ENCODE data around the gene CYP17A1.

Gene CYP17A1

GRCh38 chr10:102837230-102837721, at the start of gene CYP17A1:
Gene CYP17A1 (minus strand): TSS chr10:102837413. CDS start chr10:102837361, 52 bp downstream.
- no peaks in the 10 kb centered on the region for H3K4me1 ChIP-seq (ENCODE audit: control insufficient read depth, insufficient read depth, low read length)
- no peaks in the 10 kb centered on the region for H3K36me3 ChIP-seq (ENCODE audit: control insufficient read depth, insufficient read depth, low read length)
- H3K27me3 ChIP-seq (ENCODE audit: control insufficient read depth, insufficient read depth, low read length), result no peaks in the 10 kb centered on the region
- no peak within 1 kb of the TSS for H3K9ac ChIP-seq (ENCODE audit: low read length)
- no peak within 1 kb of the TSS for H3K4me3 ChIP-seq (ENCODE audit: low read length)
- H3K27ac ChIP-seq (ENCODE audit: low read depth, low read length), result no peak within 1 kb of the TSS

- H3K36me3 ChIP-seq (ENCODE audit: control insufficient read depth, insufficient read depth, low read length), result no peaks in the 10 kb centered on the region
- no peak overlapping the region for H3K9ac ChIP-seq (ENCODE audit: low read length)
- no peaks in the 10 kb centered on the region for H3K27me3 ChIP-seq (ENCODE audit: control insufficient read depth, insufficient read depth, low read length)
- H3K4me3 ChIP-seq (ENCODE audit: low read length), result no peak overlapping the region
- no peak overlapping the region for H3K27ac ChIP-seq (ENCODE audit: low read depth, low read length)
- no peaks in the 10 kb centered on the region for H3K4me1 ChIP-seq (ENCODE audit: control insufficient read depth, insufficient read depth, low read length)
Observed at GRCh38 chr10:102880256-102880655, 43.0 kb upstream of the CYP17A1 start.

GRCh38 chr10:102878629-102879028, 41.4 kb upstream of the CYP17A1 start:
- Histone ChIP-seq H3K27me3 (ENCODE audit: control insufficient read depth, insufficient read depth, low read length) (no peaks in the 10 kb centered on the region), H3K9ac (ENCODE audit: low read length) (no peak overlapping the region), H3K4me1 (ENCODE audit: control insufficient read depth, insufficient read depth, low read length) (no peaks in the 10 kb centered on the region), H3K4me3 (ENCODE audit: low read length) (no peak overlapping the region), H3K27ac (ENCODE audit: low read depth, low read length) (no peak overlapping the region), H3K36me3 (ENCODE audit: control insufficient read depth, insufficient read depth, low read length) (no peaks in the 10 kb centered on the region)

GRCh38 chr10:102876747-102877153, 39.5 kb upstream of the CYP17A1 start:
- H3K27ac ChIP-seq (ENCODE audit: low read depth, low read length), result no peak overlapping the region
- no peaks in the 10 kb centered on the region for H3K27me3 ChIP-seq (ENCODE audit: control insufficient read depth, insufficient read depth, low read length)
- no peak overlapping the region for H3K9ac ChIP-seq (ENCODE audit: low read length)
- no peaks in the 10 kb centered on the region for H3K4me1 ChIP-seq (ENCODE audit: control insufficient read depth, insufficient read depth, low read length)
- no peak overlapping the region for H3K4me3 ChIP-seq (ENCODE audit: low read length)
- no peaks in the 10 kb centered on the region for H3K36me3 ChIP-seq (ENCODE audit: control insufficient read depth, insufficient read depth, low read length)

GRCh38 chr10:102872163-102872562, 35.0 kb upstream of the CYP17A1 start:
- Histone ChIP-seq H3K4me1 (ENCODE audit: control insufficient read depth, insufficient read depth, low read length) (no peaks in the 10 kb centered on the region), H3K36me3 (ENCODE audit: control insufficient read depth, insufficient read depth, low read length) (no peaks in the 10 kb centered on the region), H3K27me3 (ENCODE audit: control insufficient read depth, insufficient read depth, low read length) (no peaks in the 10 kb centered on the region), H3K4me3 (ENCODE audit: low read length) (no peak overlapping the region), H3K9ac (ENCODE audit: low read length) (no peak overlapping the region), H3K27ac (ENCODE audit: low read depth, low read length) (no peak overlapping the region)

- Histone ChIP-seq H3K27ac (ENCODE audit: low read depth, low read length) (no peak overlapping the region), H3K27me3 (ENCODE audit: control insufficient read depth, insufficient read depth, low read length) (no peaks in the 10 kb centered on the region), H3K4me3 (ENCODE audit: low read length) (peak overlapping the region; percentile 82), H3K4me1 (ENCODE audit: control insufficient read depth, insufficient read depth, low read length) (no peaks in the 10 kb centered on the region), H3K36me3 (ENCODE audit: control insufficient read depth, insufficient read depth, low read length) (no peaks in the 10 kb centered on the region), H3K9ac (ENCODE audit: low read length) (no peak overlapping the region)
Observed at GRCh38 chr10:102870221-102870620, 33.0 kb upstream of the CYP17A1 start.

GRCh38 chr10:102869258-102870198, 32.3 kb upstream of the CYP17A1 start, which contains the start of gene AS3MT:
Gene AS3MT (plus strand): TSS chr10:102869470. CDS start chr10:102869593, 123 bp downstream.
- no peaks in the 10 kb centered on the region for H3K4me1 ChIP-seq (ENCODE audit: control insufficient read depth, insufficient read depth, low read length)
- H3K4me3 ChIP-seq (ENCODE audit: low read length), result peak within 1 kb of the TSS; percentile 82
- H3K36me3 ChIP-seq (ENCODE audit: control insufficient read depth, insufficient read depth, low read length), result no peaks in the 10 kb centered on the region
- no peaks in the 10 kb centered on the region for H3K27me3 ChIP-seq (ENCODE audit: control insufficient read depth, insufficient read depth, low read length)
- H3K27ac ChIP-seq (ENCODE audit: low read depth, low read length), result no peak within 1 kb of the TSS
- peak within 1 kb of the TSS; percentile 33 for H3K9ac ChIP-seq (ENCODE audit: low read length)

- no peaks in the 10 kb centered on the region for H3K36me3 ChIP-seq (ENCODE audit: control insufficient read depth, insufficient read depth, low read length)
- H3K9ac ChIP-seq (ENCODE audit: low read length), result peak overlapping the region; percentile 33
- H3K27me3 ChIP-seq (ENCODE audit: control insufficient read depth, insufficient read depth, low read length), result no peaks in the 10 kb centered on the region
- no peak overlapping the region for H3K27ac ChIP-seq (ENCODE audit: low read depth, low read length)
- peak overlapping the region; percentile 66 for H3K4me3 ChIP-seq (ENCODE audit: low read length)
- H3K4me1 ChIP-seq (ENCODE audit: control insufficient read depth, insufficient read depth, low read length), result no peaks in the 10 kb centered on the region
Observed at GRCh38 chr10:102868911-102869257, 31.7 kb upstream of the CYP17A1 start.

GRCh38 chr10:102865620-102866019, 28.4 kb upstream of the CYP17A1 start:
- Histone ChIP-seq H3K9ac (ENCODE audit: low read length) (no peak overlapping the region), H3K4me1 (ENCODE audit: control insufficient read depth, insufficient read depth, low read length) (no peaks in the 10 kb centered on the region), H3K36me3 (ENCODE audit: control insufficient read depth, insufficient read depth, low read length) (no peaks in the 10 kb centered on the region), H3K4me3 (ENCODE audit: low read length) (no peak overlapping the region), H3K27ac (ENCODE audit: low read depth, low read length) (no peak overlapping the region), H3K27me3 (ENCODE audit: control insufficient read depth, insufficient read depth, low read length) (no peaks in the 10 kb centered on the region)

- H3K27ac ChIP-seq (ENCODE audit: low read depth, low read length), result no peak overlapping the region
Observed at GRCh38 chr10:102863660-102864059, 26.4 kb upstream of the CYP17A1 start.

GRCh38 chr10:102859911-102860310, 22.7 kb upstream of the CYP17A1 start:
- Histone ChIP-seq H3K4me1 (ENCODE audit: control insufficient read depth, insufficient read depth, low read length) (no peaks in the 10 kb centered on the region), H3K4me3 (ENCODE audit: low read length) (no peak overlapping the region), H3K27me3 (ENCODE audit: control insufficient read depth, insufficient read depth, low read length) (no peaks in the 10 kb centered on the region), H3K36me3 (ENCODE audit: control insufficient read depth, insufficient read depth, low read length) (peaks cover 3% of the 10 kb centered on the region), H3K9ac (ENCODE audit: low read length) (no peak overlapping the region), H3K27ac (ENCODE audit: low read depth, low read length) (no peak overlapping the region)

More at GRCh38 chr10:102863660-102864059, 26.4 kb upstream of the CYP17A1 start:
- Histone ChIP-seq H3K27me3 (ENCODE audit: control insufficient read depth, insufficient read depth, low read length) (no peaks in the 10 kb centered on the region), H3K9ac (ENCODE audit: low read length) (no peak overlapping the region), H3K4me1 (ENCODE audit: control insufficient read depth, insufficient read depth, low read length) (no peaks in the 10 kb centered on the region), H3K36me3 (ENCODE audit: control insufficient read depth, insufficient read depth, low read length) (peaks cover 3% of the 10 kb centered on the region), H3K4me3 (ENCODE audit: low read length) (no peak overlapping the region)

GRCh38 chr10:102856758-102857424, 19.7 kb upstream of the CYP17A1 start:
- Histone ChIP-seq H3K4me3 (ENCODE audit: low read length) (no peak overlapping the region), H3K36me3 (ENCODE audit: control insufficient read depth, insufficient read depth, low read length) (peaks cover 3% of the 10 kb centered on the region), H3K27ac (ENCODE audit: low read depth, low read length) (no peak overlapping the region), H3K4me1 (ENCODE audit: control insufficient read depth, insufficient read depth, low read length) (peaks cover 3% of the 10 kb centered on the region), H3K27me3 (ENCODE audit: control insufficient read depth, insufficient read depth, low read length) (no peaks in the 10 kb centered on the region), H3K9ac (ENCODE audit: low read length) (no peak overlapping the region)
